Lower leg skin (tissue), 3 donors: ENCODE measurements around the gene APOL6.

Experiments used
- POLR2A ChIP-seq, 2 donors: fragments of 450-650 bp; IDR thresholded peaks; one replicate each; pipeline ENCODE4 v1.6.1; 2016 to 2017; ENCODE audit warnings: antibody characterized with exemption in 2 of 2, mild to moderate bottlenecking in 1 of 2, moderate library complexity in 1 of 2
- TF ChIP-seq, protein P1 (sequence below), 3 donors: fragments of 450-650 bp; IDR thresholded peaks; one replicate each; pipeline ENCODE4 v1.5.1; 2016; ENCODE audit warnings: antibody characterized with exemption in 3 of 3, mild to moderate bottlenecking in 3 of 3, moderate library complexity in 2 of 3

DNA sequence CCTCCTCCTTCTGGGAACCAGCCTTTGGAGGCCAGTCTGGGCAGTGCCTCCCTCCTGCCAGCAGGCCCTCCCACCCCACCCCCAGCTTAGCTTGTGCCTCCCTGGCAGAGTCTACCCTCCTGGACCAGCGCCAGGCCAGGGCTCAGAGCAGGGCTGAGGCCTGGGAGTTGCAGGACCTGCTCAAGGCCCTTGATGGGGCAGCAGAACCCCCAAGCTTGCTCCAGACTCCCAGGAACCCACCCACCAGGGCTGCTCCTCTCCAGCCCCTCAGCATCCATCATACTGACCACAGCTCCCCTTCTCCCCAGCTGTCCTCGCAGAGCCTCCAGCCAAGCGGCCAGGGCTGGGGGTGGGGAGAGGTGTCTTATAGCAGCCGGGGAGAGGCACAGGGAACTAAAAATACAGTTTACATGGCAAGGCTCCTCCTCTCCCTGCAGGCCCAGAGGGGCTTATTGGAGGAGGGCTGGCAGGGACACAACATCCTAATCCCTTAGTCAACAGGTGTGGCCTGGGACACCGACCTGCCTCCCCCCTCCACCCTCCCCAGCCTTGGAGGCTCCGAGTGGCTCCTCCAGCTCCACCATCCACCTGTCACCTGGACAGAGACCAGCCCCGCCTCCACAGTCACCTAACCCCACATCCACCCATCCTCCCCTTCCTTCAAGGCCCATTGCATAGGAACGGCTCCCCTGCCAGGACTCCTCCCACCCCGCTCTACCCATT, 25.9 kb upstream of the APOL6 start:
- TF ChIP-seq POLR2A (IDR thresholded peaks at IDR 0.05) = no peak
- TF ChIP-seq, protein P1, sequence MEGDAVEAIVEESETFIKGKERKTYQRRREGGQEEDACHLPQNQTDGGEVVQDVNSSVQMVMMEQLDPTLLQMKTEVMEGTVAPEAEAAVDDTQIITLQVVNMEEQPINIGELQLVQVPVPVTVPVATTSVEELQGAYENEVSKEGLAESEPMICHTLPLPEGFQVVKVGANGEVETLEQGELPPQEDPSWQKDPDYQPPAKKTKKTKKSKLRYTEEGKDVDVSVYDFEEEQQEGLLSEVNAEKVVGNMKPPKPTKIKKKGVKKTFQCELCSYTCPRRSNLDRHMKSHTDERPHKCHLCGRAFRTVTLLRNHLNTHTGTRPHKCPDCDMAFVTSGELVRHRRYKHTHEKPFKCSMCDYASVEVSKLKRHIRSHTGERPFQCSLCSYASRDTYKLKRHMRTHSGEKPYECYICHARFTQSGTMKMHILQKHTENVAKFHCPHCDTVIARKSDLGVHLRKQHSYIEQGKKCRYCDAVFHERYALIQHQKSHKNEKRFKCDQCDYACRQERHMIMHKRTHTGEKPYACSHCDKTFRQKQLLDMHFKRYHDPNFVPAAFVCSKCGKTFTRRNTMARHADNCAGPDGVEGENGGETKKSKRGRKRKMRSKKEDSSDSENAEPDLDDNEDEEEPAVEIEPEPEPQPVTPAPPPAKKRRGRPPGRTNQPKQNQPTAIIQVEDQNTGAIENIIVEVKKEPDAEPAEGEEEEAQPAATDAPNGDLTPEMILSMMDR (IDR thresholded peaks at IDR 0.05) = no peak
